Endothelial cell of umbilical vein (primary cell): ENCODE data around the gene DCAF17. TPM values are rescaled to one million over a fixed set of nuclear protein-coding genes. Genes with fewer than 3 reads are reported as not detected.

ENCODE experiments used
- BruUV-seq: library from RNA; stranded (reverse); fragments of 400-500 nt; replicated peaks from 2 replicates; lab custom pipeline; 2021; lab: Mats Ljungman, UMichigan
- CTCF ChIA-PET: fragments of 300-600, 350-600 bp; sonication (Branson Sonifier 250); formaldehyde crosslinking; loops from one replicate; lab custom pipeline; 2021; ENCODE audit warnings: antibody characterized with exemption, inconsistent platforms; lab: Charles Lee
- POLR2A ChIA-PET: fragments of 300-600, 350-600 bp; sonication (Branson Sonifier 250); formaldehyde crosslinking; loops from one replicate; lab custom pipeline; 2021; ENCODE audit warnings: antibody characterized with exemption, inconsistent platforms; lab: Charles Lee
- DNase-seq: peaks from one replicate; pipeline ENCODE4 v3.0.0-alpha.2; 2011; ENCODE audit warnings: low read depth, low spot score
- FAIRE-seq: peaks from 2 replicates; lab custom pipeline; 2011; peaks lifted over from hg19 to GRCh38; lab: Jason Lieb, UNC
- H2AFZ ChIP-seq: 2 replicates; pipeline ENCODE4 v1.6.0; 2012; ENCODE audit warnings: low read depth, low read length, control low read depth, inconsistent platforms
- H3K27ac ChIP-seq: 2 replicates; pipeline ENCODE4 v1.5.1; 2011; ENCODE audit warnings: low read depth, mild to moderate bottlenecking, control low read depth, low read length, moderate library complexity; ENCODE audit not compliant: insufficient read depth
- H3K27me3 ChIP-seq, 2 experiments: 2 replicates each; pipeline versions ENCODE4 v1.6.0 to v1.6.1; 2011; ENCODE audit warnings: low read length in 2 of 2, mixed read lengths in 1 of 2; ENCODE audit not compliant: control insufficient read depth in 2 of 2, insufficient read depth in 2 of 2
- H3K36me3 ChIP-seq, 2 experiments: 2 replicates in 1 of 2; 3 replicates in 1 of 2; pipeline ENCODE4 v1.5.1; 2011; ENCODE audit warnings: low read length in 2 of 2, mild to moderate bottlenecking in 1 of 2, moderate library complexity in 1 of 2; ENCODE audit not compliant: control insufficient read depth in 2 of 2, insufficient read depth in 2 of 2; ENCODE audit errors: extremely low read depth in 1 of 2
- H3K4me1 ChIP-seq: 3 replicates; pipeline ENCODE4 v1.5.1; 2011; ENCODE audit warnings: mild to moderate bottlenecking, low read length; ENCODE audit not compliant: control insufficient read depth, insufficient read depth; ENCODE audit errors: extremely low read depth
- H3K4me2 ChIP-seq: 2 replicates; pipeline ENCODE4 v1.6.1; 2011; ENCODE audit warnings: low read length, control low read depth, mixed read lengths; ENCODE audit not compliant: insufficient read depth
- H3K4me3 ChIP-seq, 3 experiments: fragments of 200-600 bp in 1 of 3; sonication (generic), shearing (Covaris generic) in 1 of 3; replicated peaks in 1 of 3; 2 replicates each; pipeline ENCODE4 v1.5.1; 2011 to 2016; ENCODE audit warnings: control low read depth in 3 of 3, low read length in 3 of 3, mild to moderate bottlenecking in 2 of 3, inconsistent platforms in 1 of 3, low read depth in 1 of 3, moderate library complexity in 1 of 3; ENCODE audit not compliant: insufficient read depth in 1 of 3
- H3K79me2 ChIP-seq: 2 replicates; pipeline ENCODE4 v1.6.0; 2012; ENCODE audit warnings: low read length, inconsistent platforms; ENCODE audit not compliant: control insufficient read depth, insufficient read depth
- H3K9ac ChIP-seq: replicated peaks from 2 replicates; pipeline ENCODE3; 2011; ENCODE audit warnings: low read length, control low read depth; ENCODE audit not compliant: insufficient read depth; ENCODE audit errors: extremely low read depth
- H3K9me1 ChIP-seq: replicated peaks from 3 replicates; pipeline ENCODE4 v1.6.0; 2011; ENCODE audit warnings: mild to moderate bottlenecking, low read length; ENCODE audit not compliant: control insufficient read depth, insufficient read depth; ENCODE audit errors: extremely low read depth
- H3K9me3 ChIP-seq: replicated peaks from 2 replicates; pipeline ENCODE4 v1.5.1; 2012; ENCODE audit warnings: low read length, inconsistent platforms; ENCODE audit not compliant: control insufficient read depth, insufficient read depth
- H4K20me1 ChIP-seq: replicated peaks from 2 replicates; pipeline ENCODE3; 2011; ENCODE audit warnings: mild to moderate bottlenecking, low read length; ENCODE audit not compliant: control insufficient read depth, insufficient read depth; ENCODE audit errors: extremely low read depth
- EZH2 ChIP-seq: IDR thresholded peaks from 2 replicates; pipeline ENCODE4 v1.6.1; 2012; ENCODE audit warnings: borderline replicate concordance, low read depth, mild to moderate bottlenecking, moderate library complexity, low read length, inconsistent platforms; ENCODE audit not compliant: severe bottlenecking
- FOS ChIP-seq: IDR thresholded peaks from 2 replicates; pipeline ENCODE4 v1.6.1; 2011; ENCODE audit warnings: mild to moderate bottlenecking, low read length, moderate library complexity, borderline replicate concordance; ENCODE audit not compliant: insufficient read depth
- GATA2 ChIP-seq: IDR thresholded peaks from 2 replicates; pipeline ENCODE4 v1.7.0; 2011; ENCODE audit warnings: low read depth, mild to moderate bottlenecking, moderate library complexity, mixed read lengths, low read length; ENCODE audit not compliant: insufficient read length, insufficient read depth
- JUN ChIP-seq: IDR thresholded peaks from 2 replicates; pipeline ENCODE4 v1.6.1; 2011; ENCODE audit warnings: borderline replicate concordance, low read depth; ENCODE audit not compliant: insufficient read length, insufficient read depth
- MYC ChIP-seq: IDR thresholded peaks from one replicate; pipeline ENCODE4 v1.6.1; 2011; ENCODE audit warnings: mild to moderate bottlenecking, low read depth, low read length
- POLR2A ChIP-seq: IDR thresholded peaks from 2 replicates; pipeline ENCODE4 v1.6.1; 2012; ENCODE audit warnings: low read depth, mild to moderate bottlenecking, control low read depth, low read length
- POLR2AphosphoS5 ChIP-seq: IDR thresholded peaks from 2 replicates; pipeline ENCODE4 v1.6.1; 2012; ENCODE audit warnings: low read depth, mild to moderate bottlenecking, control low read depth, low read length, moderate library complexity; ENCODE audit not compliant: insufficient read depth
- dilution Hi-C: fragments of 300-500 bp; cut with MboI; formaldehyde crosslinking; loops from one replicate; pipeline ENCODE4 v1.15.0; 2019; ENCODE audit warnings: low sequenced_read_pairs; ENCODE audit not compliant: extremely low pct_ligation_motif_present
- intact Hi-C: fragments of 100-400 bp; cut with micrococcal nuclease; formaldehyde crosslinking; loops from one replicate; pipeline ENCODE4 v1.10.0; 2022
- polyA plus RNA-seq, 4 experiments: library from polyadenylated mRNA; depleted of rRNA in 3 of 4; stranded (reverse) in 3 of 4; unstranded in 1 of 4; fragments of >200 nt; gene quantifications; 2 replicates each; pipeline versions ENCODE4 v1.2.1 to v1.2.3, GENCODE V29; 2011 to 2012; ENCODE audit warnings: missing spikeins in 1 of 4
- total RNA-seq: library from RNA; stranded (reverse); gene quantifications from 2 replicates; pipeline ENCODE4 v1.2.3, GENCODE V29; 2021
- TF ChIP-seq, protein P1 (sequence below), 2 donors: IDR thresholded peaks; 1 replicate in 1 of 2; 2 replicates in 1 of 2; pipeline ENCODE4 v1.5.1; 2011; ENCODE audit warnings: low read length in 2 of 2, mild to moderate bottlenecking in 2 of 2, moderate library complexity in 2 of 2, control low read depth in 1 of 2, inconsistent platforms in 1 of 2, low read depth in 1 of 2; ENCODE audit not compliant: insufficient read depth in 1 of 2; ENCODE audit errors: extremely low read depth in 1 of 2
- TF ChIP-seq, protein P2 (sequence below): IDR thresholded peaks from 2 replicates; pipeline ENCODE4 v1.6.1; 2011; ENCODE audit not compliant: insufficient read depth, insufficient read length

DCAF17 gene
- total and polyA plus RNA-seq, 2 donors (not counting 3 experiments of a cell fraction or from before 2014, with no cell fraction given), result 4.6 to 14.9 TPM

DNA sequence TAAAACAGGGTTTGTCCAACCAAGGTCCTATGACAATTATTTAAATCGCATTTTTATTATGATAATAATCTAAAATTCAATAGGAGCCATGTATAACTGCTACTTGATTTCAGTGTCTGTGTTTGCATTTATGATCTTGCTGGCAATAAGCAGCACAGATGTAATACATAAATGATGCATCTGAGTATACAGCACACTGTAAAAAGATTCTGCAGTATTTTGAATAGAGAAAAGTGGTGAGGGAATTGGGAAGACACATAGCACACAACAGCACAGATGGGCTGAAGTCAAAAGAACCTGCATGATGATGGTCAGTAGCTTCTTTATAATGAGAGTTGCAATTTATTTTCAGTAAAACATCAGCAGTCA is 26.4 kb upstream of the DCAF17 start:
- TF ChIP-seq POLR2AphosphoS5 (no peak), GATA2 (no peak)
- ChIA-PET POLR2A (no interaction called here), CTCF (interaction anchor here (1.0 to 1.8 kb wide), 2 partner anchors 9 to 46 kb away, joined by 3 to 12 read pairs; no protein-coding TSS in a partner anchor)
- intact Hi-C loops (no loop called here), dilution Hi-C loops (no loop called here)
- peaks cover 8% of the 10 kb centered on the region for H3K79me2 ChIP-seq
- FAIRE-seq, result no peak
- H3K9ac ChIP-seq, result no peak overlapping the region
- H4K20me1 ChIP-seq, result no peaks in the 10 kb centered on the region
- no peak overlapping the region for H3K4me3 ChIP-seq
- no peak overlapping the region for H2AFZ ChIP-seq
- no peak for DNase-seq
- H3K27ac ChIP-seq, result no peak overlapping the region
- no peaks in the 10 kb centered on the region for H3K36me3 ChIP-seq
- H3K9me3 ChIP-seq, result no peaks in the 10 kb centered on the region
- peaks cover 52% of the 10 kb centered on the region for H3K4me1 ChIP-seq
- H3K4me2 ChIP-seq, result no peak overlapping the region
- H3K27me3 ChIP-seq, result no peaks in the 10 kb centered on the region
- no TSS peak for BruUV-seq
- no peaks in the 10 kb centered on the region for H3K9me1 ChIP-seq

DNA sequence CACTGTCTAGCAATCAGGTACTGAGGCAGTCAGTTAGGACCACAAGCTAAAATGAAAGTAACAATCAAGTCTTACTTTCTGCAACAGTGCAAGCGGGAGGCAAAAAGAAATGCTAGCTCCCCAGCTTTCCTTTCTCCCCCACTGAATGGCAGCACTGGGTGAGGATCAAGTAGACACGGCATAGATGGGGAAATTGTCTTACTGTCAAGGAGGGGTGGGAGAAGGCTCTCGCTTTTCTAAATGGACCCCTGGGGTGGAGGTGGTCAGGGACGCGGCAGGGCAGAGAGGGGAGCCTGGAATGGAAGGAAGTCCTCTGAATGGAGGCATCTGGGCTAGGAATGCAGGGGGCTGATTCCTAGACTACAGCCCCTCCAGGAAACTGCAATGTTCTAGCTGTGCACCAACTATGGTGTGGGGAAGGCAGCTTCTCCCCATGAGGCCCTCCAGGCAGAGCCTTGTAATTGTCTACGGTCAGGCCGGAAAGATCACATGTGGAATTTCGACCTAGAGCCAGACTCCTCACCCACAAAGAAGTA is 24.5 kb upstream of the DCAF17 start:
- H3K4me1 ChIP-seq, result peaks cover 35% of the 10 kb centered on the region
- H3K9ac ChIP-seq, result peak overlapping the region; percentile 17
- intact Hi-C loops (no loop called here), dilution Hi-C loops (no loop called here)
- BruUV-seq, result no TSS peak
- peak overlapping the region; percentile 2 for H3K4me2 ChIP-seq
- peak; percentile 19 for DNase-seq
- H3K79me2 ChIP-seq, result peaks cover 7% of the 10 kb centered on the region
- no peak overlapping the region for H3K27ac ChIP-seq
- no peaks in the 10 kb centered on the region for H3K9me3 ChIP-seq
- TF ChIP-seq, protein P1, sequence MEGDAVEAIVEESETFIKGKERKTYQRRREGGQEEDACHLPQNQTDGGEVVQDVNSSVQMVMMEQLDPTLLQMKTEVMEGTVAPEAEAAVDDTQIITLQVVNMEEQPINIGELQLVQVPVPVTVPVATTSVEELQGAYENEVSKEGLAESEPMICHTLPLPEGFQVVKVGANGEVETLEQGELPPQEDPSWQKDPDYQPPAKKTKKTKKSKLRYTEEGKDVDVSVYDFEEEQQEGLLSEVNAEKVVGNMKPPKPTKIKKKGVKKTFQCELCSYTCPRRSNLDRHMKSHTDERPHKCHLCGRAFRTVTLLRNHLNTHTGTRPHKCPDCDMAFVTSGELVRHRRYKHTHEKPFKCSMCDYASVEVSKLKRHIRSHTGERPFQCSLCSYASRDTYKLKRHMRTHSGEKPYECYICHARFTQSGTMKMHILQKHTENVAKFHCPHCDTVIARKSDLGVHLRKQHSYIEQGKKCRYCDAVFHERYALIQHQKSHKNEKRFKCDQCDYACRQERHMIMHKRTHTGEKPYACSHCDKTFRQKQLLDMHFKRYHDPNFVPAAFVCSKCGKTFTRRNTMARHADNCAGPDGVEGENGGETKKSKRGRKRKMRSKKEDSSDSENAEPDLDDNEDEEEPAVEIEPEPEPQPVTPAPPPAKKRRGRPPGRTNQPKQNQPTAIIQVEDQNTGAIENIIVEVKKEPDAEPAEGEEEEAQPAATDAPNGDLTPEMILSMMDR (IDR thresholded peaks at IDR 0.05; ENCODE audit: extremely low read depth in 1 of 2, insufficient read depth in 1 of 2, low read depth in 1 of 2, low read length in 2 of 2), result no peak
- TF ChIP-seq JUN (no peak), POLR2A (no peak), FOS (no peak), EZH2 (no peak), POLR2AphosphoS5 (no peak), GATA2 (no peak), MYC (no peak)
- TF ChIP-seq, protein P2, sequence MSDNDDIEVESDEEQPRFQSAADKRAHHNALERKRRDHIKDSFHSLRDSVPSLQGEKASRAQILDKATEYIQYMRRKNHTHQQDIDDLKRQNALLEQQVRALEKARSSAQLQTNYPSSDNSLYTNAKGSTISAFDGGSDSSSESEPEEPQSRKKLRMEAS, result no peak
- ChIA-PET CTCF (interaction anchor here (1.3 kb wide), 1 partner anchor 13 kb away, joined by 3 read pairs; no protein-coding TSS in a partner anchor), POLR2A (no interaction called here)
- H4K20me1 ChIP-seq, result no peaks in the 10 kb centered on the region
- H3K27me3 ChIP-seq, result no peaks in the 10 kb centered on the region
- H2AFZ ChIP-seq, result peak overlapping the region; percentile 9
- no peaks in the 10 kb centered on the region for H3K9me1 ChIP-seq
- H3K4me3 ChIP-seq, result no peak overlapping the region
- no peaks in the 10 kb centered on the region for H3K36me3 ChIP-seq
- FAIRE-seq, result no peak
